ENCODE measurements around the gene MYH14.

- TF ChIP-seq POLR2A (IDR thresholded peaks at IDR 0.05; ENCODE audit: low read length) (no peak), GATA1 (IDR thresholded peaks at IDR 0.05; ENCODE audit: low read depth, low read length) (no peak)
Observed at GRCh38 chr19:50320051-50320450, 116.6 kb downstream of the MYH14 start.
